Stimulated activated naive B cell treated with anti-CD40 and anti-IgM and Interleukin-4, amounts not matched to agents 10 μg/mL and 1 μg/mL and 100 μg/mL, for 72 hours (primary cell): ENCODE measurements around the gene COL15A1.

Source experiments
- ATAC-seq, 2 donors: fragments of 150-1000 bp; cut with Tn5 transposase; replicated peaks; 2 replicates each; pipeline ENCODE4 v1.10.0; 2021; ENCODE audit warnings: moderate library complexity in 1 of 2
- DNase-seq: peaks from one replicate; pipeline ENCODE4 v3.0.0; 2021
- H3K27ac Mint-ChIP-seq: one replicate; pipeline ENCODE4 v1.8.0; 2022; ENCODE audit warnings: mild to moderate bottlenecking, mixed read lengths
- H3K27me3 Mint-ChIP-seq, 2 donors: one replicate each; pipeline ENCODE4 v1.8.0; 2022; ENCODE audit warnings: mixed read lengths in 2 of 2
- H3K36me3 Mint-ChIP-seq, 2 donors: one replicate each; pipeline ENCODE4 v1.8.0; 2022; ENCODE audit warnings: mixed read lengths in 2 of 2, mild to moderate bottlenecking in 1 of 2
- H3K4me1 Mint-ChIP-seq, 2 donors: one replicate each; pipeline ENCODE4 v1.8.0; 2022; ENCODE audit warnings: mixed read lengths in 2 of 2, mild to moderate bottlenecking in 1 of 2
- H3K4me3 Mint-ChIP-seq, 2 donors: one replicate each; pipeline ENCODE4 v1.8.0; 2022; ENCODE audit warnings: mild to moderate bottlenecking in 2 of 2, mixed read lengths in 2 of 2, moderate library complexity in 1 of 2
- H3K9me3 Mint-ChIP-seq, 2 donors: one replicate each; pipeline ENCODE4 v1.8.0; 2022; ENCODE audit warnings: mixed read lengths in 2 of 2, mild to moderate bottlenecking in 1 of 2

COL15A1 gene

DNA sequence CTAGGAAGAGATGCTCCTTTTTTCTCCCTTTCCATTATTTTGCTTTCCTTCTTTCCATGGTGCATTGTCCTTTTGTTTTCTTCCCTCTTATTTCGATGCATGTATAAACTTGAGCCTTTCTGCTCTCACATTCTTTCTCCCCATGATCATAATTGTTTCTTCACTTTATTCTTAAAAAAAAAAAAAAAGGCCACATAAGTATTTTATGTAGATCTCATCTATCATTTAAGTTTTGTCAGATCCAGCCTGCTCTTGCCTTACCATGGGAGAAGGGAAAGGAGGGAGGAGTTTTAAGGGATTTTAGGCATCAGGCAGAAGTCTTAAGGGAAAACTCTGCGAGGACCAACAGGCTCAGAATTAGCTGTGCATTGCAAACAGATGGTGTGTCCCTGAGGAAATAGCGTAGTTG is 172.3 kb downstream of the COL15A1 start:
- no peaks in the 10 kb centered on the region for H3K27me3 Mint-ChIP-seq
- no peak overlapping the region for H3K27ac Mint-ChIP-seq
- H3K4me3 Mint-ChIP-seq = no peak overlapping the region
- H3K36me3 Mint-ChIP-seq = peaks cover 5 to 17% of the 10 kb centered on the region in 2 donors
- no peak for ATAC-seq
- DNase-seq = no peak
- peaks cover 28 to 55% of the 10 kb centered on the region in 2 donors for H3K4me1 Mint-ChIP-seq
- peaks cover 0 to 2% of the 10 kb centered on the region in 2 donors for H3K9me3 Mint-ChIP-seq

DNA sequence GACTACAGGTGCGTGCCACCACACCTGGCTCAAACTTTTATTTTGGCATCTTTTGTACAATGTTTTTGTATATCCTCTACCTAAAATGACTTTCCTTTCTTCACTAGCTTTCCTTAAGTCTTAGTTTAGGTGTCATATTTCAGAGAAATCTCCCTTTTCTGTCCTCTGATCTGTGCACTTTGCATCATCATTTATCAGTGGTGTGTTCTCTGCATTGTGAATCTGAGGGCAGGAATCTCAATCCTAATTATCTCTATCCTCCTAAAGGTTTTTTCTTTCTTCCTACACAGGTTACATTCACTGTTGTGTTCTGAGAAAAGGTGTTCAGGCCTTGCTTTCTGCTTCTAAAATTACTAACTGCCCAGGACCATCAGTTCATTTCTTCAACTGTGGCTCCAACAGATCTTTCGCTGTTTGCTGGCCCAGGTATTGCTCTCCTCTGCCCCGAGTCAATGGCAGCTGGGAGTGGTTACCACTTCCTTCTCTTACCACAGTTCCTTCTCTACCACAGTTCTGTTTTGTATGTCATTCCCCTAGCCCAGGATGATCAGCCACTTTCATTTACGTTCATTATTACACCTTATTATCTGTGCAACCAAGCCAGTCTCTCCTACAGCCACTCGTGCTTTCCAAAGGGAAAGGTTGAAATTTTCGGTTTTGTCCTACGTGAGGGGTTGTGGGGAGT is 175.2 kb downstream of the COL15A1 start:
- Mint-ChIP-seq H3K27ac (peak overlapping the region; percentile 87), H3K4me3 (peak overlapping the region; percentile 73 to 77), H3K4me1 (peaks cover 25 to 54% of the 10 kb centered on the region in 2 donors), H3K9me3 (peaks cover 0 to 2% of the 10 kb centered on the region in 2 donors), H3K36me3 (peaks cover 5% of the 10 kb centered on the region in 2 donors), H3K27me3 (no peaks in the 10 kb centered on the region)
- ATAC-seq = peak; percentile 99 to 100
- DNase-seq = peak; percentile 43

DNA sequence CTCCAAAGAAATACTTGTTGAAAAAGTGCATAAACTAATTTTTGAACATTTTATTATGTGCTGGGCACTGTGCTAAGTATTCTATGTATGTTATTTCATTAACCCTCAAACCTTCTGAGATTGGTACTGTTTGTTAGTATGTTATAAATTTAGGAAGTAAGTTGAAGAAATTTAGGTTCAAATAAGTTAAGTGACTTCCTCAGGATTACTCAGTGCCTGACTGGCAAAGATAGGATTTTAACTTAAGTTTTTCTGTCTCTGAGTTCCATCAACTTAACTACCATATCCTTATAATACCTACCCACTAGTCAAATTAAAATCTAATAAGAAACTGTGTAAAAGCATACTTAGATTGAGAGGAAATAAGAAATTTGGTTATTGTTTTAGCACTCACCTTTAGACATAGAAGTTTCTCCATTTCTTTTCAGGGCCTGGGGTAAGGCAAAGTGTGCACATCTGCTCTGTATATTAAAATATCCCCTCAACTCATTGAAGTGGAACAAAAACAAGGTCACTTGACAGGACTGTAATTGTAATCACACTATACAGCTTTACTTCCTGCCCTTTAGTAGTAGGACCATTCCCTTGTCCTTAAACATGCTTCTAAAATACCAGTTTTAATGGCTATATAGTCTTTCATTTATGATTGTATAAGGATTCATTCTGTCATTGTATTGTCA is 176.4 kb downstream of the COL15A1 start:
- Mint-ChIP-seq H3K36me3 (peaks cover 5 to 10% of the 10 kb centered on the region in 2 donors), H3K9me3 (peaks cover 0 to 2% of the 10 kb centered on the region in 2 donors), H3K27me3 (no peaks in the 10 kb centered on the region), H3K4me3 (no peak overlapping the region), H3K27ac (peak overlapping the region; percentile 33), H3K4me1 (peaks cover 32 to 56% of the 10 kb centered on the region in 2 donors)
- DNase-seq = no peak
- peak in 1 of 2 donors; percentile 35 for ATAC-seq
